Mesodermal cell (in vitro differentiated cells): Measurements from ENCODE around the gene NEBL.
A peak's percentile ranks its signal among the peaks of the same experiment; 100 is the strongest.

Experiments
- H3K27ac ChIP-seq: 2 replicates; pipeline ENCODE4 v1.7.0; 2013; ENCODE audit warnings: mild to moderate bottlenecking, low read depth, low read length, moderate library complexity; ENCODE audit not compliant: severe bottlenecking
- H3K36me3 ChIP-seq: 2 replicates; pipeline ENCODE4 v1.7.1; 2013; ENCODE audit warnings: mild to moderate bottlenecking, low read length, moderate library complexity; ENCODE audit not compliant: control insufficient read depth, insufficient read depth
- H3K4me1 ChIP-seq: one replicate; pipeline ENCODE4 v1.7.1; 2013; ENCODE audit warnings: mild to moderate bottlenecking, low read length; ENCODE audit not compliant: insufficient read depth, control insufficient read depth, poor library complexity, severe bottlenecking
- H3K4me3 ChIP-seq: 2 replicates; pipeline ENCODE4 v1.7.0; 2013; ENCODE audit warnings: low read length, control low read depth, mild to moderate bottlenecking; ENCODE audit not compliant: insufficient read depth, poor library complexity, severe bottlenecking; ENCODE audit errors: extremely low read depth
- H3K9me3 ChIP-seq: 2 replicates; pipeline ENCODE4 v1.7.1; 2013; ENCODE audit warnings: mild to moderate bottlenecking, low read length, moderate library complexity; ENCODE audit not compliant: control insufficient read depth
- WGBS, 2 experiments: methylation state at CpG; one replicate each; pipeline ENCODE4 v1.1.5; 2013; ENCODE audit warnings: missing lambda C conversion rate in 2 of 2; ENCODE audit not compliant: insufficient coverage in 2 of 2; 5-methylcytosine and 5-hydroxymethylcytosine counted together

Gene NEBL

DNA sequence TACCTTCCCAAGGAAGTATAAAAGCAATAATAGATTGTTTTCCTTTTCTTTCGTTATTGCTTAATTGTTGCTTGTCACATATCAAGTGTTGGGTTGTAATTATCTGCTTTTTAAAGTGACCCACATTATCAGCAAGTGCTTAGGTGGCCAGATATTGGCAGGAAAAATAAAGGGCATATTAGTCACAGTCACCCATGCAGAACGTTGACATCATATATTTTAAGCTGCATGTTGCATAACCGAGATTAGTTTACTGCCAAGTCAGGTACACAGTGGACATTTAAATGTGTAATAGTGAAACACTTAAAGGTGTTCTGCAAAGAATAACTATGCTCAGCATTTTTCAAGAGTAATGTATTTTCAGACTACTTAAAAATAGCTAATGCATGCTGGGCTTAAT lies 11.4 kb downstream of the NEBL start:
- Histone ChIP-seq H3K9me3 (no peaks in the 10 kb centered on the region), H3K4me3 (no peak overlapping the region), H3K4me1 (peaks cover 23% of the 10 kb centered on the region), H3K27ac (no peak overlapping the region), H3K36me3 (no peaks in the 10 kb centered on the region)
- 80 to 100% methylated on average over 1 of the region's 3 CpGs for WGBS, 2 experiments

DNA sequence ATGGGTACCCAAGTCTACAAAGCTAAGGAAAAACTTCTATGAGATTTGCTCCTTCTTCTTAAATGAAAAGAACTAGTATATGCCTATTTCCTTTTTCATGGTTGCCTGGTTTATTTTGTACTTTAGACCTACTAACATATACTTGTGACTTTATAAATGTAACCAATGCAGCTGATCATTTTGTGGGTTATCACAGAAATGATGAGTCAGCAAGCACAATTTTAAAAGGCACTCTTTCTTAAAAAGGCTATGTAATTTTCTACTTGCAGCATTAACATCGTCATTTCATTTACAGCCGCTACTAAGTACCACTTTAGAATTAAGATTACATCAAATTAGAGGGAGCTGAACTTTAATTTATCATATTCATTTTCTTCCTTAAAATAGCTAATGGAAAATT lies 13.6 kb downstream of the NEBL start:
- Histone ChIP-seq H3K4me1 (peaks cover 7% of the 10 kb centered on the region), H3K27ac (no peak overlapping the region), H3K9me3 (no peaks in the 10 kb centered on the region), H3K36me3 (no peaks in the 10 kb centered on the region), H3K4me3 (no peak overlapping the region)
- WGBS, 2 experiments = no CpG with 5 or more reads among the region's 2 CpGs

DNA sequence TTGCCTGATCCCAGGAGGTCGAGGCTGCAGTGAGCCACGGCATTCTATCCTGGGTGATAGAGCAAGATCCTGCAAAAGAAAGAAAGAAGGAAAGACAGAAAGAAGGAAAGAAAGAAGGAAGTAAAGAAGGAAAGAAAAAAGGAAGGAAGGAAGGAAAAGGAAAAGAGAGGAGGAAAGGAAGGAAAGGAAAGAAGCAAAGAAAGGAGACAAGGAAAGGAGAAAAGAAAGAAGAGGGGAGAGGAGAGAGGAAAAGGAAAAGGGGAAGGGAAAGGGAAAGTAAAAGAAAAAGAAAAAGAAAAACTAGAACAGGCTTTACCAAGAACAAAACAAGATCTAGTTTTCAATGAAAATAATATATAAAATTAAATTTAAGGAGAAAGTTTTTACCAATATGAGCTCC lies 15.0 kb downstream of the NEBL start:
- Histone ChIP-seq H3K36me3 (no peaks in the 10 kb centered on the region), H3K4me3 (no peak overlapping the region), H3K9me3 (no peaks in the 10 kb centered on the region), H3K27ac (no peak overlapping the region), H3K4me1 (no peaks in the 10 kb centered on the region)
- 75 to 78% methylated on average over 2 of the region's 2 CpGs for WGBS, 2 experiments

DNA sequence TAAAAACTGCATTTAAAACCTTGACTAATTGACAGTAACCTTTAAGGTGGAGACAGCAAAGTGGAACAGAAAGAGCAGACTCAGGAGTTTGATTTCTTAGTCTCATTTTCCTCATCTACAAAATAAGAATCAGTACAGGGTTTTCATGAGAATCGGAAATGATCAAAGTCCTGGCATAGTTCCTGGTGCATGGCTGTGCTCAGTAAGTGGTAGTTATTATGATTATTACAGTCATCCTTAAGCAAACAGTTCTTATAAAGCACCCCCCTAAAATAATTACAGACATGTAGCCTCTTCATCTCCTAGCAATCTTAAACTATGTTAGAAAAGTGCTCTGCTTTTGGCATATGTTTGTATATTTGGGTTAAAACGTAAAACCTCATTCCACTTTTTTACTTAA lies 18.0 kb downstream of the NEBL start:
- H3K4me1 ChIP-seq = no peaks in the 10 kb centered on the region
- no peaks in the 10 kb centered on the region for H3K9me3 ChIP-seq
- H3K36me3 ChIP-seq = no peaks in the 10 kb centered on the region
- WGBS, 2 experiments = no CpG with 5 or more reads among the region's 2 CpGs
- H3K4me3 ChIP-seq = no peak overlapping the region
- H3K27ac ChIP-seq = no peak overlapping the region

DNA sequence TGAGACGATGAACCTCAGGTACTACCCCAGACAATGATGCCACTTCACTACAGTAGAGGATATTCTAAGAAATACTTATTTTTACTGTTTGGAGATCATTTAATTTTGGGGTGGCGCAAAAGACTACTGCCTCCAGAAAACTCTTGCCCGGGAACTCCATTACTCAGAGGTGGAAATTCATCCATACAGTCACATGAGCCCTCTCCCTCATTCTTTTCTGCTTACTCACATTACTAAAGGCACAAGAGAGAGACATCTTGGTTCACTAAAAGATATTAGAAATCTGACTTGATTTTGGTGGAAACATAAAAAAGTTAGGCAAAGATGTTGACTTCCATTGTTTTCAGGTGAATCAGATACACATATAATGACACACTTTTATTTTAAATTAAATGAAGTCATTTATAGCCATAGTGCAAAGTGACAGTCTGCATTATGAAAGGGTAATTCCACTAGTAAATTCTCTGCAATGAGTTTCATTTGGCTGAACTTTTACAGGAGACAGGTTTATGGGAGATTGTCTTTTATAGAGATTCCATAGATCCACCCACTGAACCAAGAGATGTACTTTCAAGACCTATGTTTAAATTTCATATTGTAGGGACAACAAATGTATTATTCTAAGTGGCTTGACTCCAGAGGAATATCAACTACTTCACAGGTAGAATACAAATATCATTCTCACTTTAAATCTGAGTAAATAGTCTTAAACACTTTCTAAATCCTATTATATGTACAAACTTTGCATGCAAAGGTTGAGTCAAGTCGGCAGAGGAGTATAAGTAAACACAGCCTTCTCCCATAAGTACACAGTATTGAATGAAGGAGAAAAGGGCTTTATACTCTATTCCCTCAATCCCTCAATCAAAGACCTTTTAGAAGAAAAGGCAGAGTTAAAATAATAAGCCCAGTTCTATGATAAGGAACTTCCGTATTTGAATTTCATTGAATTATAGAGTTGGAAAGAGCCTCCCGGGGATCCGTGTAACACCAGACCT lies 18.8 kb downstream of the NEBL start:
- Histone ChIP-seq H3K27ac (peak overlapping the region; percentile 25), H3K4me3 (no peak overlapping the region), H3K4me1 (no peaks in the 10 kb centered on the region), H3K36me3 (no peaks in the 10 kb centered on the region), H3K9me3 (no peaks in the 10 kb centered on the region)
- 95 to 97% methylated on average over 2 to 3 of the region's 7 CpGs for WGBS, 2 experiments

DNA sequence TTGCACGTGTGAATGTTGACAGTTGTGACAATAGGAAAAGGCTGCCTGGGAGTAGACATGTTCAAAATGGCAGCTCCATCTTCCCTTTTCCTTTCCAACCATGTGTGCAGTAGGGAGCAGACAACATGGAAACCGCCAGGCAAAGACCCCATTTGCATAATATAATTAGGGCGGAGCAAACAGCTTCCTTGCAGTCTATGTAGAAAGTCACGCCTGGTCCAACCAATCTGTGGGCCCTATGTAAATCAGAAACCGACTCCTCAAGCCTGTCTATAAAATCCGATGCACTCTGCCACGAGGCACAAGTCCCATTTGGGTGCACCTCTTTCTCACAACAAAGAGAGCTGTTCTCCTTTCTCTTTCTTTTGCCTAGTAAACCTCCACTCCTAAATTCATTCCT lies 19.6 kb downstream of the NEBL start:
- 92% methylated on average over 4 to 7 of the region's 7 CpGs for WGBS, 2 experiments
- H3K36me3 ChIP-seq = no peaks in the 10 kb centered on the region
- H3K4me3 ChIP-seq = no peak overlapping the region
- no peaks in the 10 kb centered on the region for H3K4me1 ChIP-seq
- peak overlapping the region; percentile 25 for H3K27ac ChIP-seq
- no peaks in the 10 kb centered on the region for H3K9me3 ChIP-seq

DNA sequence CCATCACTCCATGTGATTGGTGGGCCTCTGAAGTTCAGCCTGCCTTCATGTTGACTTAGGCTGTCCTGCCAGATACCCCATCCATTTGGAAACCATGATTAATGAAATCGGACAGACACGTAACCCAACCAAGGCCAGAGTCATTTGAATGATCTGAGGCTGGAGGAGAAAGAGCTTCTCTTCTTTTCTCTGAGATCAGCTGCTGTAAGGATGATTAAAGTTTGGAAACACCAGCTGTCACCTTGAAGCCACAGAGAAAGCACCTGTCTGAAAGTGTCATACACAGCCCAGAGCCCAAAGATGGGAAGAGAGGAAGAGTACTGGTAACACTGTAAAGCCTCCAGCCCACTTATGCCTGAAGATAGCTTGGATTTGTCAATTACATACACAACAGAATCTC lies 22.9 kb downstream of the NEBL start:
- 100% methylated on average over 2 of the region's 2 CpGs for WGBS, 2 experiments
- H3K36me3 ChIP-seq = no peaks in the 10 kb centered on the region
- H3K9me3 ChIP-seq = no peaks in the 10 kb centered on the region
- H3K27ac ChIP-seq = no peak overlapping the region
- no peak overlapping the region for H3K4me3 ChIP-seq
- H3K4me1 ChIP-seq = no peaks in the 10 kb centered on the region

DNA sequence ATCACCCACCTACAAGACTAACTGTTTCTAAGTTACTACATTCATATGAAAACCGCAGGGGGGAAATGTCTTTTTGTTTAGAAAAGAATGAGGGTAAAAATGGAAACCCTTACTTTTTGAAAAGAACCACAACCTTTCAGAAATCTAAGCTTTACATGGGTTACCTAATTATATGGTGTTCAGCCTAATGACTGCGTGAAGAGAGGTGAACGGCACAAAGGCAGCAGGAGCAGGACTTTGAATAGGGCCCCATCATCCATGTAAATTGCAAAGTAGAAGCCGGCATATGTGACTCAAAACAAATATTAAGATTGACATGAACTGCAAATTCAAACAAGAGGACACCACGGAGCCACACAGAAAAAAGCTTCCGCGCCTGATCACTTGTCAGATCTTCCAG lies 25.1 kb downstream of the NEBL start:
- no peak overlapping the region for H3K4me3 ChIP-seq
- no peaks in the 10 kb centered on the region for H3K36me3 ChIP-seq
- no peaks in the 10 kb centered on the region for H3K4me1 ChIP-seq
- no peak overlapping the region for H3K27ac ChIP-seq
- 84 to 89% methylated on average over 2 to 6 of the region's 7 CpGs for WGBS, 2 experiments
- H3K9me3 ChIP-seq = no peaks in the 10 kb centered on the region

DNA sequence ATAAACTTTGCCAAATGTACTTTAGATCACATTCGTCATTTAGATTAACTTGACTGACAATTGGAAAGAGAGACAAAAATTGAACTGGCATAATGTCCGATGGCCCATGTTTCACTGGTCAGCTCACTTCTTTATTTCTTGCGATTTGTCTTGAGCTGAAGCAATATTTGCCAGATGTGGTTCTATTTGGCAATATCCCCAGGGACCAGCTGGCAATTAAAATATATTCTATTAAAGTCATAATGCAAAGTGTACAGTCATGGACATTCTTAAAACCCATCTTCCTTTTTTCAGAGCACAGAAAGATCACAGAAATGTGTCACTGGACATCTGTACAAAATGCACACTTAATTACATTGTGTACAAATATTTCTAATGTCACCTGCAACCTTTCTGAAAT lies 26.3 kb downstream of the NEBL start:
- H3K4me1 ChIP-seq = no peaks in the 10 kb centered on the region
- H3K27ac ChIP-seq = no peak overlapping the region
- WGBS, 2 experiments = 100% methylated on average over 2 to 3 of the region's 3 CpGs
- no peaks in the 10 kb centered on the region for H3K9me3 ChIP-seq
- H3K36me3 ChIP-seq = no peaks in the 10 kb centered on the region
- no peak overlapping the region for H3K4me3 ChIP-seq

DNA sequence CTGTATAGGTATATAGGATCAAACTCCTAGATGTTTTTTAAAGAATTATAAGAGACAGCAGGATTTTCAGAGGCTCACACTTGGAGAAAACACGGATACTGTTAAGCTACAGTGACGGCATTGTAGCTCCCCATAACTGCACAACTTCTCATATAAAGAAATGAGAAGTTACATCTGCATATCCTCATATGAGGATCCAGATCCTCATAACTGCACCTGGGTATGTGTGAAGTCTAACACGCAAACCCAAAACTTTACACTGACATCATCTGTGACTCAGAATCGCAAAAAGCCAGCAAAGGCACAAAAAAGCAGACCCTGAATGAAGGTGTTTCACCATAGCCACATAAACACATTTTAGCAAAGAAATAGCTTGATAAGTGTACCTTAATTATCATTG lies 34.1 kb downstream of the NEBL start:
- H3K27ac ChIP-seq = no peak overlapping the region
- no peaks in the 10 kb centered on the region for H3K9me3 ChIP-seq
- 100% methylated on average over 1 of the region's 4 CpGs; no CpG with 5 or more reads in 1 of the 2 experiments for WGBS, 2 experiments
- H3K36me3 ChIP-seq = no peaks in the 10 kb centered on the region
- no peaks in the 10 kb centered on the region for H3K4me1 ChIP-seq
- no peak overlapping the region for H3K4me3 ChIP-seq
